HG02943 (cell line): ENCODE measurements around the gene GLS.
A peak's percentile ranks its signal among the peaks of the same experiment; 100 is the strongest.
"Not testable (repeated sequence)": the region's sequence is repeated elsewhere in the genome, so short reads cannot be mapped to it uniquely, and the experiment has no call there.

Source experiments
- ATAC-seq: cut with Tn5 transposase; IDR thresholded peaks from one replicate; pipeline ENCODE4 v1.9.1; 2021; ENCODE audit warnings: mild to moderate bottlenecking, low read depth, moderate library complexity; ENCODE audit not compliant: unreplicated experiment

GLS gene

DNA sequence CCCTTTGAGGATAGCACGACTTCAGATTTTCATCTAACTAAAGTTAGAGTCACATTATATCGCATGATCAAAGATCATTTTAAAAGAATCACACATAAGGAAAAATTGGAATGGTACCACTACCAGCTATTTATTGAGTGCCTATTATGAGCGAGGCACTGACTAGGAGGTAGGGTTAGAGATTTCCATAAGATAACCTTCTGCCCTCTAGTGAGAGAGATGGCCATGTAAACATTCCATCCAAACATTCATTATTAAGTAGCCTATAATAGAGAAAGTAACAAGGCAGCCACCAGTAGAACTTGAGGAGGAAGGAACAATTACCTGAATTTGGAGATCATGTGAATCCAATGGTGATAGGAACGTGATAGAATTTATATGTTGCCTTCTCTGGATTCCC lies 25.4 kb upstream of the GLS start:
- no peak for ATAC-seq

DNA sequence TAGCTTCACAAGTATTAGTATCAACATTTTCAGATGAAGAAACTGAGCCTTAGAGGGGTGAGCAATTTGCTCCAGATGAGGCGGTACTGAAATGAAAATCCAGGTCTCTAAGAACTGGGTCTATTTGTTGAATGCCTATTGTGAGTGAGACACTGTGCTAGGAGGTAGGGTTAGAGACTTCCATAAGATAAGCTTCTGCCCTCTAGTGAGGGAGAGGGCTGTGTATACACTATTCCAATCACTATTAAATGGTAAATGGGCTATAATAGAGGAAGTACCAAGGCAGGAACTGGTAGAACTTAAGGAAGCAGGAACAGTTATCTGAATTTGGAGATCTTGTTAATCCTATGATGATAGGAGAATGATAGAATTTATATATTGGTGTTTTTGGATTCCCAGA lies 23.6 kb upstream of the GLS start:
- no peak for ATAC-seq

DNA sequence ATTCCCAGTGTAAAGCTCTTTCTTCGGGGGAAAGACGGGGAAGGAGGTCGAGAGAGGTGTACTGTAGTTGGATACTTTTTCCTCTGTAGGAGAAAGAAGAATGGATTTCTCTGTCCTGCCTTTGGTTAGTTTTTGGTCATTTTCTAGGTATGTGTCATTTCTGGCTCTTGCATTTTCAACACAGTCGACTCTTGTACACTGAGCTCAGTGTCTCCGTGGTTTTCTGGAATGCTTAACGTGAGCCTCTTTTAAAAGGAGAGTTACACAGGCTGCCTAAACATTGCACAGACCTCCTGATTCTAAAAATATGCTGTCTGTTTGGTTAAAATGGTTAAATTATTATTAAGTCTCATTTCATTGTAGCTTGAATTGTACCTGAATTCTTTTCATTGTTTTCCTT lies 21.8 kb upstream of the GLS start:
- no peak for ATAC-seq

DNA sequence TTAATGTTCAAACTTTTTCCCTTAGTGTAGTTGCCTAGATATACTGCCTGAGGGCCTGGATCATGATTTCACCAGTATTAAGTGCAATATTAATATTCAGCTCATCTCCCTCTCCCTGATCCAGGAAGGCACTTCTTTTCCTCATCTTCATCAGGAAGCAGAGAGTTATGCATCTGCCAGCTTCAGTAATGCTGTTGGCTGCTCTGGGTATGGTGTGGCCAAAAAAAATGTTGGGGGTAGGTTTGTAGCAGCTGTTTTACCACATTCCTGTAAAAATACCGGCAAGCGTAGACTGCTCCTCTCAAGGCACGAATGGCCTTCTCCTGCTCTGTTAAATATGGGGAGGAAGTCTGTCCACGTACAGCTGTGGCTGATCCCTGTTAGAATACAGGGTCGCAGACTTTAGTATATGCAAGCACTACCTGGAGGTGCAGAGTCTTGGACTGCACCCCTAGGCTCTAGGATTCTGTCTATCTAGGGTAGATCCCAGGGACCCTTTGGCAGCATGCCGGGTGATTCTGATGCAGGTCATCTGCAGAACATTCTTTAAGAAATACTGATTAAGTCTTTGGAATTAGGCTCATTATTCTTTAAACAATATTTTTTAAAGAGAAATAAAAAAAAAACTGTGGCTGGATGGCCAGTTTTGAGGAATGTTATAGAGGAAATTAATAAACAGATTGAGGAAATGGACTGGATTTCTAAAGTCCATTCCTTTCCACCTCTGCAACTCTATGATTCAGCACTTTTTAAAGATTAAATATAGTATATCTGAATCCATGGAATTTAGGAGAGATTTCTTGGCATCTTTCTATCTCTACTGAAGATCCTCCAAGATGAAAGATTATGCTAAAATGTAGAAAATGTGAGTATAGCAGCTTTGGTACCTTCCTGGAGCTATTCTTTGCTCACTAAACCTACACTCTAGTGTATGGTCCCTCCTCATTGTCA lies 21.0 kb upstream of the GLS start:
- ATAC-seq, result no peak

DNA sequence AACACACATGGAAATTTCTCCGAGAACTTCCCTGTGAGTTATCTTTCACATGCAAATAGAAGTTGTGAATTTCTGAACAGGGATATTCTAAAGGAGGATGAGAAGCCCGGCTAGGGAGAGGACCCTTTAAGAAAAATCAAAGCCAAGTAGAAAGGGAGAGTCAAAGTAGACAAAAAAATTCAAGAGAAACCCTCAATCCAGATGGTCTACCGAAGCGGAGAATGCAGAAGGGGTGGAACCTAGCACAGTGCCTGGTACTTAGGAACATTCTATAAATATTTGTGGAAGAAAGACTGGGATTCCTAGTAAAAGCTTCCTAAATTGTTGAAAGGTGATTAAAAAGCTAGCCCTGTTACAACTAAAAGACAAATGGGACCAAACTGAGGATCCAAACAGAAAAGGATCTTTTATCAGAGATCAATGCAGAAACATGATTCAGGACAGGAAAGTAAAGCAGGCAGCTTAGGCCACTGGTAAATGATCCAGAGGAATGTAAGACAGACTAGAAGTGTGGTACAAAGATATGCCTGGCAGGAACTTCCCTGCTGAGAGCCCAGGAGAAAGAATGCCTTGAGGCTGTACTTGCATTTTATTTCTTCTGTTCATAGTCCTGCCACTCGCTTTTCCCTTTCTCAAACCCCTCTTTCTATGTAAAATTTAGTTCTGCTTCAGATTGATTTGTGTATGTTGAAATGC lies 19.5 kb upstream of the GLS start:
- no peak for ATAC-seq

DNA sequence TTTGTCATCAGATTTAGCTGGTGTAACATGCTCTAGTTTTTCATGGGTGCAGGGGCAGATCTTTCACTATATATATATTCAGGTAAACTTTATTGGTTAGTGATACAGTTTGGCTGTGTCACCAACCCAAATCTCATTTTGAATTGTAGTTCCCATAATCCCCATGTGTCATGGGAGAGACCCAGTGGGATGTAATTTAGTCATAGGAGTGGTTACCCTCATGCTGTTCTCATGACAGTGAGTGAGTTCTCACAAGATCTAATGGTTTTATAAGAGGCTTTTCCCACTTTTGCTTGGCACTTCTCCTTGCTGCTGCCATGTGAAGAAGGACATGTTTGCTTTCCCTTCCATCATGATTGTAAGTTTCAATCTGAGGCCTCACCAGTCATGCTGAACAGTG lies 18.5 kb upstream of the GLS start:
- not testable (repeated sequence) for ATAC-seq

DNA sequence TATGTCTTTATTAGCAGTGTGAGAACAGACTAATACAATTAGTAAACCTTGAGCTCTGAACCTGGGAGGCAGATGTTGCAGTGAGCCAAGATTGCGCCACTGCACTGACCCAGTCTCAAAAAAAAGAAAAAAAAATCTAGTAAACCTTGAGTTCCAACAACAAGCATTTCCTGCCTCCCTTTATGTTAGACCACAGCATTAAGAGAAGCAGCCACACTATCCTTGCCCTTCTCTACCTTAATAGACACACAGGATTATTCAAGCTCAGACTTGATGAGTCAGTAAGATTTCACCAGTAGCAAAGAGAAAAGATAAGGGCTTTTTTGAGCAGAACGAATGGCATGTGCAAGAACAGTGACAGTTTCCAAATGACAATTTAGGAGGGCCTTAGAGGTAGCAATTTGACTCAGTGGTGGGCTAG lies 18.0 kb upstream of the GLS start:
- no peak for ATAC-seq

DNA sequence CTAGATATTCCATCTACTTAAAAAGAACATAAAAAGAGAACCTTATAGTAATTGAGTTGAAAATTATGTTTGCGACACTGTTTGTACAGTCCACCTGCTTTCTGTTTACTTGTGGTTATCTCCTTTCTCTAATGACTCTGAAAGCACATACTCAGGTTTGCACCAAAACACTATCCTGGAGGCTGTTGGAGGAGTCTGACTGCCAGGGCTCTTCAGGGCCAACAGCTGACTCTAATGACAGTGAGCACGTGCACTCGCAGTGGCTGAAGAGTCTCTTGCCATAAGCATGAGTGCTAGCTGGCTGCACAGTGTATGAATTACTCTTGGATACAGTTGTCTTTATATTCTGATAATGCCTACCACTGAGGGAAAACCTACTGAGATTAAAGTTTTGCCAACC lies 16.7 kb upstream of the GLS start:
- no peak for ATAC-seq

DNA sequence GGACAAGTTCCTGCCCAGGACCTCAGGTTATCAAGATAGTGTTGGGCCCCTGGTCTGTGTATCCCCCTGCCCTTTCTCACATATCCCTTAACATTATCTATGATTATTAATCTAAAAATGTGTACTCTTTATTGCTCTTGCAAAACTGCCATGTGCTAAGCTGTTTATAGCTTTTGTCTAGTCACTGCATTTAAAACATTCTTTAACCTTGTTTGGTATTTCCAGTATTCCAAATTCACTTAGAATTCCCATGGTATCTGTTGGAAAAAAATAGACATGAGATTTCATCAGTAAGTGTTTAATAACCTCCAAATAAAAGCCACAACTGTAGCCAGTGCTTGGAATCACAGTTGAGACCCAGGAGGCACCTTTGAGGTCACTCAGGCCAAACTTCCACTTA lies 16.2 kb upstream of the GLS start:
- ATAC-seq, result no peak

DNA sequence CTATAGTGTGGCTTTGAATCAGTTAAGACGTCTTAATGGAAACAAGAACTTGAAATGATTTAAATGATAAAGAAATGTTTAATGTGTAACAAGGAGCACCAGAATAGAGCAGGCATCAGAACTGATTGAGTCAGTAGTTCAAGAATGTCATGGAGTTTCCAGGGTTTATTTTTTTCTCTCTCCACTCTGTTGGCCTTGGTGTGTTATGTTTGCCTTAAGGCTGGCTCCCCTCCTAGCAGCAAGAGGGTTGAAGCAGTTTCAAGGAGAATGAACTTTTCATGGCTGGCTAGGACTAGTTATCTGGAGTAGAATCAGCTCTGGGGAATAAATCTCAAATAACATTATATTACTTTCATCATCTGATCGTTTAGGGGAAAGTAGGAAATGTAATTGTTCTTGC lies 13.4 kb upstream of the GLS start:
- no peak for ATAC-seq

DNA sequence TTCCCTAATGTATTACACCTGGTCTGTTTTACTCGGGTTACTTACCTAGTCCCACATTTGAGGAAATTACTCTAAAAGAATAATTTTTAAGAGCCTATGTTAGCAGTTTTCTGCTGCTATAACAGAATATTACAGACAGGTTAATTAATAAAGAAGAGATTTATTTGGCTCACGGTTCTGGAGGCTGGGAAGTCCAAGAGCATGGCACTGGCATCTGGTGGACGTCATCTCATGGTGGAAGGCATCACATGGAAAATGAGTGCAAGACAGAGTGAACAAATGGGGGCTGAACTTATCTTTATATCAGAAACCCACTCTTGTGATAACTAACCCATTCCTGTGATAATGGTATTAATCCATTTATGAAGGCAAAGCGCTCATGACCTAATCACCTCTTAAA lies 12.8 kb upstream of the GLS start:
- ATAC-seq, result no peak

DNA sequence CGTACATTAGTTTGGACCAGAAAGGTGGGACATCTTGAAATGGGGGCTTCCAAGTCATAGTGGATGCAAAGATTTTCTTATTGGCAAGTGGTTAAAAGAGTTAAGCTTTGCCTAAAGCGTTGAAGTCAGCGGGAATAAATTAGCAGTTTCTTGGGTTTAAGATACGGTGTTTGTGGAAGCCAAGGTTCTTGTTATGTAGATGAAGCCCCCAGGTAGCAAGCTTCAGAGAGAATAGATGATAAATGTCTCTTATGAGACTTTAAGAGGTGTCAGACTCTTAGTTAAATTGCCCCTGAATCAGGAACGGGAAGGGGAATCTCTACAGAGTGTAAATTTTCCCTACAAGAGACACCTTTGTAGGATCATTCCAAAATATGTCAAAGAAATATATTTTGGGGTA lies 10.9 kb upstream of the GLS start:
- ATAC-seq, result no peak

DNA sequence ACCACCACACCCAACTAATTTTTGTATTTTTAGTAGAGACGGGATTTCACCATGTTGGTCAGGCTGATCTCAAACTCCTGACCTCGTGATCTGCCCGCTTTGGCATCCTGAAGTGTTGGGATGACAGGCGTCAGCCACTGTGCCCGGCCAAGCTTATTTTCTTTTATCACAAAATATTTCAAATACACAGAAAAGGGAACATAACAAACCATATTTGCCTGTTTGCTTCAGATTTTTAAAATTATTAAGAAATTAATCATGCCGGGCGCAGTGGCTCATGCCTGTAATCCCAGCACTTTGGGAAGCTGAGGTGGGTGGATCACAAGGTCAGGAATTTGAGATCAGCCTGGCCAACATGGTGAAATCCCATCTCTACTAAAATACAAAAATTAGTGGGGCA lies 7.2 kb upstream of the GLS start:
- not testable (repeated sequence) for ATAC-seq

DNA sequence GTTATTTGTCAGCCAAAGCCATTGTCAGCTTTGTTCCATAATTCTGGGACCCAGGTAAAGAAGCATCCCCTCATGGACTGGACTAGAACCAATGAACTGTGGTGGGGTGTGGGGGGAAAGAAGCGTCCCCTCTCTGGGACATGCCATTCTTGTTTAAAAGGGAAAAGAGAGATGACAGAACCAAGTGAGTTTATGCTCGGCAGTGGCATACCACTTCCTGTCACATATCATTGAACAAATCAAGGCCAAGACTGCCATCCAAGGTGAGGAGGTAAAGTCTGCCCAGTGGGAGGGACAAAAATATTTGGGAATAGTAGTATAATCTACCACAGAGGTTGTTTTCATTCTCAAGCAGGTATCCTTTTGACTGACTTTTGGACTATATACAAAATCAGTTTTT lies 4.7 kb upstream of the GLS start:
- ATAC-seq, result no peak

DNA sequence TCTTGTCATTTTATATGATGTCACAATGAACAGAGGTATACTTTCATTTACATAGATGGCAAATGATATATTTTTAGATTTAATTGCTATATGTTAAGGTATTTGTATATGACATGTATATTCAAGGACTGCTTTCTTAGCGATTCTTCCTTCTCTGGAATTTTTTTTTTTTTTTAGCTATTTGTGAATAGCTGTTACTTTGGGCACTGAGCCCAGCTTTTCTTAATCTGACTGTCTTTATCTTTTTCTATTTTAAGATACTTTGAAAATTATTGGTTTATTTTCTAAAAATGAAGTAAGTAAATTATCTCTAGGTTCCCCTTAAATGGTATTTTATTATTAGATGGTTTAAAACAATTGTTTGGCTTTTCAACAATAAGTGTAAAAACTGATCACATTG lies 4.0 kb upstream of the GLS start:
- ATAC-seq, result no peak

DNA sequence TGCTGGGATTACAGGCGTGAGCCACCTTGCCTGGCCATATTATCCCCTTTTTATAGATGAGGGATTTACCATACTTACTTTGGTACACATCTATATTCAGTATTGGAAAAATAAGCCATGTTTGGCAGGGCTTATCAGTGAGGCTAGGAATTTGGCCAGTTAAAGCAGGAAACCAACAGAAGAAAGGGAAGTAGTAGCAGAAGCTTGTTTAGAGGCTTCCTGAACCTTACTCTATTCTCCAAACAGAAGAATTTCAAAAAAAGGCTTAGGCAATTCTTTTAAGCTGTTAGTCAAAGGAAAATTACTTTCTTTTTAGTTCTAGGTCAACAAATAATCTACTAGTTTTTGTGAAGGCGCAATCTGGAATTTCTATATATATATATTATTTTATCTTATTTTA lies 3.2 kb upstream of the GLS start:
- no peak for ATAC-seq

DNA sequence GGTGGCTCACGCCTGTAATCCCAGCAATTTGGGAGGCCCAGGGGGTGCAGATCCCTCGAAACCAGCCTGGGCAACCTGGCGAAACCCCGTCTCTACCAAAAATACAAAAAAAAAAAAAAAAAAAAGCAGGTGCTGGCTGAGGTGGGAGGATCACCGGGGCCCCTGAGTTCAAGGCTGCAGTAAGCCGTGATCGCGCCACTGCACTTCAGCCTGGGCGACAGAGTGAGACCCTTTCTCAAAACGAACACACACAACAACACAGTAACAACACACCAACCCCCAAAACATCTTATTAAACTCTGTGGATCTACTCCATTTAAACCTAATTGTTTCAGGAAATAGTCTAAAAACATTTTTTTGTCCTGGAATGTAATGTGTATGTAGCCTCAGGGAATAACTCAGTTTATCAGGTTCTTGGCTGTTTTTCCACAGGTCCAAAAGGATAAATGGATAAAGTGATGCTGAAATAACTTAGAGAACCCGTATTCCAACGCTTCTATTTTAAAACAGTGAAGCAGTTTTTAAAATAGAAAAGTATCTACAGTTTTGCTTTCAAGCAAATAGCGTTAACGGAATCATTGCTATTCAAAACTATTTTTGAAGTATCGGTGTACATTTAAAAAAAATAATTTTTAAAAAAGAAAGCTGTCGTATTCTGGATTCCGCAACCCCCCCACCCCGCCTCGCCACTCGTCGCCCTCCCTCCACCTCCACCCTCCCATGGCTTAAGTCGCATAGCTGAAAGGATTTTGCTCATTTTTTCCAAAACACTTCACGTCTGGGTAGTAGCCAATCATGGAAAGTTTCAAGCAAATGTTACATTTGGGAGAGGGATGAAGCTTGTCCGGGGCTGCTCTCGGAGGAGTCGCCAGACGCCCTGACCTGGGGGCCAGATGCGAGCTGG lies 895 bp upstream of the GLS start:
- no peak for ATAC-seq

DNA sequence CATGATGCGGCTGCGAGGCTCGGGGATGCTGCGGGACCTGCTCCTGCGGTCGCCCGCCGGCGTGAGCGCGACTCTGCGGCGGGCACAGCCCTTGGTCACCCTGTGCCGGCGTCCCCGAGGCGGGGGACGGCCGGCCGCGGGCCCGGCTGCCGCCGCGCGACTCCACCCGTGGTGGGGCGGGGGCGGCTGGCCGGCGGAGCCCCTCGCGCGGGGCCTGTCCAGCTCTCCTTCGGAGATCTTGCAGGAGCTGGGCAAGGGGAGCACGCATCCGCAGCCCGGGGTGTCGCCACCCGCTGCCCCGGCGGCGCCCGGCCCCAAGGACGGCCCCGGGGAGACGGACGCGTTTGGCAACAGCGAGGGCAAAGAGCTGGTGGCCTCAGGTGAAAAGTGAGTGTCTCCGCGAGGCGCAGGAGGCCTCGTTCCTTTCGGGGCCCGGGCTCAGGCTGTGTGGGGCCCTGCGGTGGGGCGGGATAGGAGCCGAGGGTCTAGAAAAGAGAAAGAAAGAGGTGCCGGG lies 520 bp downstream of the GLS start:
- ATAC-seq, result peak; percentile 3

DNA sequence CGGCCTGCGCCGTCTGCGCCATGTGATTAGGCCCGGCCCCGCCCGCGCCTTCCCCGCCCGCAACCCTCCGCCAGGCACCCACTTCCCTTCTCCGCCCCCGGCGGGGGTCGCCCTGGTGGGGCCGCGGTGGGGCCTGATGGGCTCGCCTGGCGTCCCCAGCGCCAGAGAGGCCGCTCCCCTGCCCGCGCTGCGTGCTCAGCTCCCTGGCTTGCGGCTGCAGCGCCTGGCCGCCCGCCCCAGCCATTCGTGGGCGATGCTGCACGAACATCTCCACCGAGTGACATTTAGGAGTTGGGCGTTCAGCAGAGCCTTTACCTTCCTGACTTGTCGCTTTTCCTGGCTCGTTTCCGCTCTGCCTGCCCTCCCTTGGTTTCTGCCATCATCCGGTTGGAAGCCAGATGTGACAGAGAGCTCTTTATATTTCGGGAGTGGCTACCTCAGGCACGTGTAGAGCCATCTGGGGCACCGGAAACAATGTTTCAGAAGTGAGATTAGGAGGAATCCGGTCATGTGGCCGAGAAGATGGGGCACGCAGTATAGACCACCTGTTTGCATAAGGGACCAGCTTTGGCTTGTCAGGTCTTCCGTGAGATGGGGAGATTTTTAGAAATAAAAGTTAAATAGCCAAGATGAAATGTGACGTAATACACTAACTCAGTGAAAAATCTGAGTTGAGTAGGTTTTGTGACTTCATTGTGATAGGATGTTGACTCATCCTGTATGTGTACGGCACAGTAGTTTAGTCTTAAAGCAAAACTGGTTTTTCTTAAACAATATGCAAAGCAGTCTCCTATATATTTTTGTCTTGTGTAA lies 1.2 kb downstream of the GLS start:
- peak; percentile 63 for ATAC-seq

DNA sequence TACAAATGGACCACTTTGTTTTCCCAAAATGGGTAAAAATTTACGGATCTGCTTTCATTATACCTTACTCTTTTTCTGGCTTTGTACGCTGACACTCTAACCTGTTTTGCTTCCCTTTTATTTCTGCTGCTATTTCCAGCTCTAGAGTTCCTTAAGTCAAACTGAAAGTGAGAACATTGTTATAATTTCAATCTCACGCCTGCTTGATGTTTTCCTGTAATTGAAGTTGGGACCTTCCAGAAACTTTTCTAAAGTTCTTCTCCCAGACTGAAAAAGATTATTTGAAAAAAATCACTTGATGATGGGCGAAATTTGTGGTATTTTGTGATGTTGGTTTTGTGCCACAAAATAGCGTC lies 1.8 kb downstream of the GLS start:
- no peak for ATAC-seq
